Right lung (tissue), 10 donors: ENCODE results near the gene PCDHGA11. TPM values are rescaled to one million over a fixed set of nuclear protein-coding genes. Genes with fewer than 3 reads are reported as not detected.
"Not testable (repeated sequence)": the region's sequence is repeated elsewhere in the genome, so short reads cannot be mapped to it uniquely, and the experiment has no call there.

Experiments
- DNase-seq, 2 donors: peaks; one replicate each; pipeline ENCODE4 v3.0.0-alpha.2; 2013
- long read RNA-seq, 8 donors: transcript quantifications; one replicate each; lab custom pipeline, GENCODE V29; 2026
- polyA plus RNA-seq, 5 donors: library from polyadenylated mRNA; unstranded; fragments of 120-200 nt; gene quantifications; one replicate each; pipeline versions ENCODE4 v1.2.1 to v1.2.3, GENCODE V29; 2013; ENCODE audit warnings: inconsistent platforms in 1 of 5, low replicate concordance in 1 of 5; ENCODE audit not compliant: insufficient read length in 5 of 5, insufficient read depth in 1 of 5

Gene PCDHGA11
- 1 to 10 TPM; 2.7 to 4.4 (median 3.2) TPM for polyA plus RNA-seq
- long read RNA-seq, donor 1, full-length matches to known transcripts: 5 of 5 reads
- long read RNA-seq, donor 1, partial matches to known transcripts: 0 of 5 reads
- long read RNA-seq, donor 1, other reads (novel, unspliced or antisense): 0 of 5 reads
- long read RNA-seq, donor 2, full-length matches to known transcripts: 2 of 2 reads
- long read RNA-seq, donor 2, partial matches to known transcripts: 0 of 2 reads
- long read RNA-seq, donor 2, other reads (novel, unspliced or antisense): 0 of 2 reads
- long read RNA-seq, donor 3, full-length matches to known transcripts: 1 of 1 reads
- long read RNA-seq, donor 3, partial matches to known transcripts: 0 of 1 reads
- long read RNA-seq, donor 3, other reads (novel, unspliced or antisense): 0 of 1 reads
- long read RNA-seq, donor 4, full-length matches to known transcripts: 5 of 5 reads
- long read RNA-seq, donor 4, partial matches to known transcripts: 0 of 5 reads
- long read RNA-seq, donor 4, other reads (novel, unspliced or antisense): 0 of 5 reads
- long read RNA-seq, donor 5, partial matches to known transcripts: 0 of 3 reads
- long read RNA-seq, donor 5, other reads (novel, unspliced or antisense): 0 of 3 reads
- long read RNA-seq, donor 6, partial matches to known transcripts: 0 of 2 reads
- long read RNA-seq, donor 6, other reads (novel, unspliced or antisense): 0 of 2 reads
- long read RNA-seq, donor 7, full-length matches to known transcripts: 1 of 1 reads
- long read RNA-seq, donor 7, partial matches to known transcripts: 0 of 1 reads
- long read RNA-seq, donor 7, other reads (novel, unspliced or antisense): 0 of 1 reads
- long read RNA-seq, donor 8: 0 reads

DNA sequence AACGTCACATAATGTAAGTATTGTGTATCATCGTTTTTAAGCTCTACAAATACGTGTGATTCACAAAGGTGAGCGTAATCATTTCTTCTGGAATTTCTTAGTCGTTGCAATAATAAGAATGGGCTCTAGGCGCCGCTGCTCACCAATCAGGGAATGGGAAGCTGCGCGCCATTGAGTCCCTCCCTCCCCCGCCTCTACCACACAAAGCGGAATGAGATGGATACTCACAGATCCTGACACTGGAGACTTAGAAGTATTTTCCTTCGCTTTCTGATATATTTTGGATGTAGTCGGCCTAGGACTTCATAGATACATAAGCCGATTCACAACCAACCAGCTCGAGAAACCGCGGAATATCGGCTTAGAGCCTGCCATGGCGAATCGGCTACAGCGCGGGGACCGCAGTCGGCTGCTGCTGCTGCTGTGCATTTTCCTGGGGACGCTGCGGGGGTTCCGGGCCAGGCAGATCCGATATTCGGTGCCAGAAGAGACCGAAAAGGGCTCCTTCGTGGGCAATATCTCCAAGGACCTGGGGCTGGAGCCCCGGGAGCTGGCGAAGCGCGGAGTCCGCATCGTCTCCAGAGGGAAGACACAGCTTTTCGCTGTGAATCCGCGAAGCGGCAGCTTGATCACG, at the start of gene PCDHGA11:
PCDHGA11 (plus strand) TSS at position 197 of the 634 bp plus-strand sequence; CDS start at position 374, 177 bp downstream.
- DNase-seq: no peak

DNA sequence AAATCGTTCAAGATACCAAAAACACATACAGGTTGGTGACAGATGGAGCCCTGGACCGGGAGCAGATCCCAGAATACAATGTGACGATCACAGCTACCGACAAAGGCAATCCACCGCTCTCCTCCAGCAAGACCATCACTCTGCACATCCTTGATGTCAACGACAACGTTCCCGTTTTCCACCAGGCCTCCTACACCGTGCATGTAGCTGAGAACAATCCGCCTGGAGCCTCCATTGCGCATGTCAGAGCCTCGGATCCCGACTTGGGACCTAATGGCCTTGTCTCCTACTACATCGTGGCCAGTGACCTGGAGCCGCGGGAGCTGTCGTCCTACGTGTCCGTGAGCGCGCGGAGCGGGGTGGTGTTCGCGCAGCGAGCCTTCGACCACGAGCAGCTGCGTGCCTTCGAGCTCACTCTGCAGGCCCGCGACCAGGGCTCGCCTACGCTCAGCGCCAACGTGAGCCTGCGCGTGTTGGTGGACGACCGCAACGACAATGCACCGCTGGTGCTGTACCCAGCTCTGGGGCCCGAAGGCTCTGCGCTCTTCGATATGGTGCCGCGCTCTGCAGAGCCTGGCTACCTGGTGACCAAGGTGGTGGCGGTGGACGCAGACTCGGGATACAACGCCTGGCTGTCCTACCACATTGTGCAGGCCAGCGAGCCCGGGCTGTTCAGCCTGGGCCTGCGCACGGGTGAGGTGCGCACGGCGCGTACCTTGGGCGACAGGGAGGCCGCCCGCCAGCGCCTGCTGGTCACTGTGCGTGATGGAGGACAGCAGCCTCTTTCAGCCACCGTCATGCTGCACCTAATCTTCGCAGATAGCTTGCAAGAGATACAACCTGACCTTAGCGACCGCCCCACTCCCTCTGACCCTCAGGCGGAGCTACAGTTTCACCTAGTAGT, 49.0 kb upstream of the PCDHGA11 start:
- no peak for DNase-seq

DNA sequence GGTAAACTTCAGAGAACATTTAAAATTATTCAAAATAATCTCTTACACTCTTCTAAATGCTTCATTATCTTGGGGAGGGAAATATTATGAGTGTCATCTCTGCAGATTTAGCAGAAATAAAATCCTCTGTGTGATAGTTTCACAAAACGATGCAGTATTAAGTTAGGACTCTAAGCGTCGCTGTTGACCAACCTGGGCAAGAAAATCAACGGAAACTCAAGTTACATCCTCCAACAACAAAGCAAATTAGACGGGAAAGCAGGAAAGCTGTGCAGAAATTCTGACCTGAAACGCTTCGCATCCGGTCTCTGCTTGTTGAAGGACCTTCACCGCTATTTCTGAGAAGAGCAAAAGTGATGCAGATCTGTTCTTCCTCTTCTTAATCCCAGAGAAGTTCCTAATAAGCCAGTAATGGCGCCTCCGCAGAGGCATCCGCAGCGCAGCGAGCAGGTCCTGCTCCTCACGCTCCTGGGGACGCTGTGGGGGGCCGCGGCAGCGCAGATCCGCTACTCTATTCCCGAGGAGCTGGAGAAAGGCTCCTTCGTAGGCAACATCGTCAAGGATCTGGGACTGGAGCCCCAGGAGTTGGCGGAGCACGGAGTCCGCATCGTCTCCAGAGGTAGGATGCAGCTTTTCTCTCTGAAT, 47.1 kb upstream of the PCDHGA11 start, which contains the start of gene PCDHGA6:
PCDHGA6 (plus strand) TSS at position 219 of the 645 bp plus-strand sequence; CDS start at position 412, 193 bp downstream.
- no peak for DNase-seq

DNA sequence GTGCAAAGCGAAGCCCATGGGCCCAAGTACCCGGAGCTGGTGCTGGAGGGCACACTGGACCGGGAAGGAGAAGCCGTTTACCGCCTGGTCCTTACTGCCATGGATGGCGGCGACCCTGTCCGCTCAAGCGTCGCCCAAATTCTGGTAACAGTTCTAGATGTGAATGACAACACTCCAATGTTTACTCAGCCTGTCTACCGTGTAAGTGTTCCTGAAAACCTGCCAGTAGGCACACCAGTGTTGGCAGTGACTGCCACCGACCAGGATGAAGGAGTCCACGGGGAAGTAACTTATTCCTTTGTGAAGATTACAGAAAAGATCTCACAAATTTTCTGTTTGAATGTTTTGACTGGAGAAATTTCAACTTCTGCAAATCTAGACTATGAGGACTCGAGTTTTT, 46.2 kb upstream of the PCDHGA11 start:
- DNase-seq: no peak

DNA sequence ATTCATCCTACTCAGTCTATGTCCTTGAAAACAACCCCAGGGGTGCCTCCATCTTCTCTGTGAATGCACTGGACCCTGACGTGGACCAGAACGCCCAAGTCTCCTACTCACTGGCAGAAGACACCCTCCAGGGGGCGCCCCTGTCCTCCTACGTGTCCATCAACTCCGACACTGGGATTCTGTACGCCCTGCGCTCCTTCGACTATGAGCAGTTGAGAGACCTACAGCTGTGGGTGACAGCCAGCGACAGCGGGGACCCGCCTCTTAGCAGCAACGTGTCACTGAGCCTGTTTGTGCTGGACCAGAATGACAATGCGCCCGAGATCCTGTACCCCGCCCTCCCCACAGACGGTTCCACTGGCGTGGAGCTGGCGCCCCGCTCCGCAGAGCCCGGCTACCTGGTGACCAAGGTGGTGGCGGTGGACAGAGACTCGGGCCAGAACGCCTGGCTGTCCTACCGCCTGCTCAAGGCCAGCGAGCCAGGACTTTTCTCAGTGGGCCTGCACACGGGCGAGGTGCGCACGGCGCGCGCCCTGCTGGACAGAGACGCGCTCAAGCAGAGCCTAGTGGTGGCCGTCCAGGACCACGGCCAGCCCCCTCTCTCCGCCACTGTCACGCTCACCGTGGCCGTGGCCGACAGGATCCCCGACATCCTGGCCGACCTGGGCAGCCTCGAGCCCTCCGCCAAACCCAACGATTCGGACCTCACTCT, 45.3 kb upstream of the PCDHGA11 start:
- not testable (repeated sequence) for DNase-seq

DNA sequence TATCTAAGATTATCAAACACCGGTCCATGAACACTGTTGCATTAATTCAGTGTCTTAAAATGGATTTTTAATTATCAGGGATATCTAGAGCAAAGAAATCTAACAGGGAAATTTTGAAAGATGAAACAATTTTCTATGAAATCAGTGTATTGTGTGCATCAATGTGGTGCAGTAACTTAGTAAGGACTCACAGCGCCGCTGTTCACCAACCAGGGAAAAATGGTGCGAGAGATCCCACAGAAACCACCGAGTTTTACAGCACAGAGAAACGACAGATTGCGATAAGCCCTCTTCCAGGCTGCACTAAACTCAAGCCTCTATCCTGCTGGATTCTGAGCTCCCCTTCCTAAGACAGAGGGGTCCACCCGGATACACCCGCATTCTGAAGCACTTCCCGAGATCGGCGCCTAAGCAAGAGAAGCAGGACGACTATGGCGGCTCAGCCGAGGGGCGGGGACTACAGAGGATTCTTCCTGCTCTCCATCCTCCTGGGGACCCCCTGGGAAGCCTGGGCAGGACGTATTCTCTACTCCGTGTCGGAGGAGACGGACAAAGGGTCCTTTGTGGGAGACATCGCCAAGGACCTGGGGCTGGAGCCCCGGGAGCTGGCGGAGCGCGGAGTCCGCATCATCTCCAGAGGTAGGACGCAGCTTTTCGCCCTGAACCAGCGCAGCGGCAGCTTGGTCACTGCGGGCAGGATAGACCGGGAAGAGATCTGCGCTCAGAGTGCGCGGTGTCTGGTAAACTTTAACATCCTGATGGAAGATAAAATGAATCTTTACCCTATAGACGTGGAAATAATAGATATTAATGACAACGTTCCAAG, 38.2 kb upstream of the PCDHGA11 start, which contains the start of gene PCDHGA7:
PCDHGA7 (plus strand) TSS at position 274 of the 826 bp plus-strand sequence; CDS start at position 432, 158 bp downstream.
- DNase-seq: no peak

DNA sequence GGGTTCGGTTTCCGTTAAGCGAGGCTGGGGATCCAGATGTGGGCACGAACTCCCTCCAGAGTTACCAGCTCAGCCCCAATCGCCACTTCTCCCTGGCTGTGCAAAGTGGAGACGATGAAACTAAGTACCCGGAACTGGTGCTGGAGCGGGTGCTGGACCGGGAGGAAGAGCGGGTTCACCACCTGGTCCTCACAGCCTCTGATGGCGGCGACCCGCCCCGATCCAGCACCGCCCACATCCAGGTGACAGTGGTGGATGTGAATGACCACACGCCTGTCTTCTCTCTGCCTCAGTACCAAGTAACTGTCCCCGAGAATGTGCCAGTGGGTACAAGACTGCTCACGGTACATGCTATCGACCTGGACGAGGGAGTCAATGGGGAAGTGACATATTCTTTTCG, 37.5 kb upstream of the PCDHGA11 start:
- no peak for DNase-seq

DNA sequence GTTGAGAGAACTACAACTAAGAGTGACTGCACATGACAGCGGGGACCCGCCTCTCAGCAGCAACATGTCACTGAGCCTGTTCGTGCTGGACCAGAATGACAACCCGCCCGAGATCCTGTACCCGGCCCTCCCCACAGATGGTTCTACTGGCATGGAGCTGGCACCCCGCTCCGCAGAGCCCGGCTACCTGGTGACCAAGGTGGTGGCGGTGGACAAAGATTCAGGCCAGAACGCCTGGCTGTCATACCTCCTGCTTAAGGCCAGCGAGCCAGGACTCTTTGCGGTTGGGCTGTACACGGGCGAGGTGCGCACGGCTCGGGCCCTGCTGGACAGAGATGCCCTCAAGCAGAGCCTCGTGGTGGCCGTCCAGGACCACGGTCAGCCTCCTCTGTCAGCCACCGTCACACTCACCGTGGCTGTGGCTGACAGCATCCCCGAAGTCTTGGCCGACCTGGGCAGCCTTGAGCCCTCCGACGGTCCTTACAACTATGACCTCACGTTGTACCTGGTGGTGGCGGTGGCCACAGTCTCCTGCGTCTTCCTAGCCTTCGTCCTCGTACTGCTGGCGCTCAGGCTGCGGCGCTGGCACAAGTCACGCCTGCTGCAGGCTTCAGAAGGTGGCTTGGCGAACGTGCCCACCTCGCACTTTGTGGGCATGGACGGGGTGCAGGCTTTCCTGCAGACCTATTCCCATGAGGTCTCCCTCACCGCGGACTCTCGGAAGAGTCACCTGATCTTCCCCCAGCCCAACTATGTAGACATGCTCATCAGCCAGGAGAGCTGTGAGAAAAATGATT, 36.2 kb upstream of the PCDHGA11 start:
- no peak for DNase-seq

DNA sequence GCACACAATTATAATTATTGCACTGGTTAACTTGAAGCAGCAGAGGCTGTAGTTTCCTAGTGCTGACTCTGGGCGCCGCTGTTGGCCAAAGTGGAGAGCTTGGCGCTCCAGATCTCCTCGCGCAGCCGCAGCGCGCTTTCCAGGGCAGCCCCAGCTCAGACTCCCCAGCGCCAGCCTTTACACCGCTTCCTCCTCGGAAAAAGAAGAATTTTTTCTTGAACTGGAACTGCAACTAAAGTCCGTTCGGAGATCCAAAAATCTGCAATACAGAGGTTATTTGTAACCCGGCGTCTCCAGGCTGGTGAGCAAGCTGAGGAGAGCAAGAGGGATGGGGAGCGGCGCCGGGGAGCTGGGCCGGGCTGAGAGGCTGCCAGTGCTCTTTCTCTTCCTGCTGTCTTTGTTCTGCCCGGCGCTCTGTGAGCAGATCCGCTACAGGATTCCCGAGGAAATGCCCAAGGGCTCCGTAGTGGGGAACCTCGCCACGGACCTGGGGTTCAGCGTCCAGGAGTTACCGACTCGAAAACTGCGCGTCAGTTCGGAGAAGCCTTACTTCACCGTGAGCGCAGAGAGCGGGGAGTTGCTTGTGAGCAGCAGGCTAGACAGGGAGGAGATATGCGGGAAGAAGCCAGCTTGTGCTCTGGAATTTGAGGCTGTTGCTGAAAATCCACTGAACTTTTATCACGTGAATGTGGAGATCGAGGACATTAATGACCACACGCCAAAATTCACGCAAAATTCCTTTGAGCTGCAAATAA, 33.1 kb upstream of the PCDHGA11 start, which contains the start of gene PCDHGB4:
PCDHGB4 (plus strand) TSS at position 142 of the 755 bp plus-strand sequence; CDS start at position 329, 187 bp downstream.
- not testable (repeated sequence) for DNase-seq

DNA sequence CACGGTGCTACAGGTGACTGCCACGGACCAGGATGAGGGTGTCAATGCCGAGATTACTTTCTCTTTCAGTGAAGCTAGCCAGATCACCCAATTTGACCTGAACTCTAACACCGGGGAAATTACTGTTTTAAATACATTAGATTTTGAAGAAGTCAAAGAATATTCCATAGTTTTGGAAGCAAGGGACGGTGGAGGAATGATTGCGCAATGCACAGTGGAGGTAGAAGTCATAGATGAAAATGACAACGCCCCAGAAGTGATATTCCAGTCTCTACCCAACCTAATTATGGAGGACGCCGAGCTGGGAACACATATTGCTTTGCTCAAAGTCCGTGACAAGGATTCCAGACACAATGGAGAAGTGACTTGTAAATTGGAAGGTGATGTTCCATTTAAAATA, 32.2 kb upstream of the PCDHGA11 start:
- no peak for DNase-seq

DNA sequence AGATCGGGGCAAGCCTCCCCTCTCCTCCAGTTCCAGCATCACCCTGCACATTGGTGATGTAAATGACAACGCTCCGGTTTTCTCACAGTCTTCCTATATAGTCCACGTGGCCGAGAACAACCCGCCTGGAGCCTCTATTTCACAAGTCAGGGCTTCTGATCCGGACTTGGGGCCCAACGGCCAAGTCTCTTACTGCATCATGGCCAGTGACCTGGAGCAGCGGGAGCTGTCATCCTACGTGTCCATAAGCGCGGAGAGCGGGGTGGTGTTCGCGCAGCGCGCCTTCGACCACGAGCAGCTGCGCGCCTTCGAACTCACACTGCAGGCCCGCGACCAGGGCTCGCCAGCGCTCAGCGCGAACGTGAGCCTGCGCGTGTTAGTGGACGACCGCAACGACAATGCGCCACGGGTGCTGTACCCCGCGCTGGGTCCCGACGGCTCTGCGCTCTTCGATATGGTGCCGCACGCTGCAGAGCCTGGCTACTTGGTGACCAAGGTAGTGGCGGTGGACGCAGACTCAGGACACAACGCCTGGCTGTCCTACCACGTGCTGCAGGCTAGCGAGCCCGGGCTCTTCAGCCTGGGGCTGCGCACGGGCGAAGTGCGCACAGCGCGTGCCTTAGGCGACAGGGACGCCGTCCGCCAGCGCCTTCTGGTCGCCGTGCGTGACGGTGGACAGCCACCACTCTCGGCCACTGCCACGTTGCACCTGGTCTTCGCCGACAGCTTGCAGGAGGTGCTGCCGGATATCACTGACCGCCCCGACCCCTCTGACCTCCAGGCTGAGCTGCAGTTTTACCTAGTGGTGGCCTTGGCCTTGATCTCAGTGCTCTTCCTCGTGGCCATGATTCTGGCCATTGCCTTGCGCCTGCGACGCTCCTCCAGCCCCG, 31.5 kb upstream of the PCDHGA11 start:
- no peak for DNase-seq

DNA sequence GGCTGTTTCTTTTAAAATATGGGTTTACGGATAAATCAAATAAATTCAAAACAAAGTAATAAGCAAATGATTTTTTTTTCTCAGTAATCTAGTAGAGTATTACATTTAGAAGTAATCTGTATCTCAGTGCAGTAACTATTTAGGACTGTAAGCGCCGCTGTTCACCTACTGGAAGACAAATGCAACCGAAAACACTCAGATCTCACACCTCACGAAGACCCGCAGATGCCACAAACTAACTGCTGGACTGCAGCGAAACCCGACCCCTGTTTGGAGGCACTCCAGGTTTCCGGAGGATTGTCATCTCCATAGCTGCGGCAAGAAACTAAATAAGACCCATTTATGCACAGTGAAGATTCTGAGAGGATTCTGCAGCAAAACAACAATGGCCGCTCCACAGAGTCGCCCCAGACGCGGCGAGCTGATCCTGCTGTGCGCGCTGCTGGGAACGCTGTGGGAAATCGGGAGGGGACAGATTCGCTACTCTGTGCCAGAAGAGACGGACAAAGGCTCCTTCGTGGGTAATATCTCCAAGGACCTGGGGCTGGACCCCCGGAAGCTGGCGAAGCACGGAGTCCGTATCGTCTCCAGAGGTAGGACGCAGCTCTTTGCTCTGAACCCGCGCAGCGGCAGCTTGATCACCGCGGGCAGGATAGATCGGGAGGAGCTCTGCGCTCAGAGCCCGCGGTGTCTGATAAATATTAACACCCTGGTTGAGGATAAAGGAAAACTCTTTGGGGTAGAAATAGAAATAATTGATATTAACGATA, 28.2 kb upstream of the PCDHGA11 start, which contains the start of gene PCDHGA8:
PCDHGA8 (plus strand) TSS at position 205 of the 770 bp plus-strand sequence; CDS start at position 386, 181 bp downstream.
- DNase-seq: no peak

DNA sequence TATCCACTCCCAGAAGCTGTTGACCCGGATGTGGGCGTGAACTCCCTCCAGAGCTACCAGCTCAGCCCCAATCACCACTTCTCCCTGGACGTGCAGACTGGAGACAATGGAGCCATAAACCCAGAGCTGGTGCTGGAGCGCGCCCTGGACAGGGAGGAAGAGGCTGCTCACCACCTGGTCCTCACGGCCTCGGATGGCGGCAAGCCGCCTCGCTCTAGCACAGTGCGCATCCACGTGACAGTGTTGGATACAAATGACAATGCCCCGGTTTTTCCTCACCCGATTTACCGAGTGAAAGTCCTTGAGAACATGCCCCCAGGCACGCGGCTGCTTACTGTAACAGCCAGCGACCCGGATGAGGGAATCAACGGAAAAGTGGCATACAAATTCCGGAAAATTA, 27.6 kb upstream of the PCDHGA11 start:
- no peak for DNase-seq

DNA sequence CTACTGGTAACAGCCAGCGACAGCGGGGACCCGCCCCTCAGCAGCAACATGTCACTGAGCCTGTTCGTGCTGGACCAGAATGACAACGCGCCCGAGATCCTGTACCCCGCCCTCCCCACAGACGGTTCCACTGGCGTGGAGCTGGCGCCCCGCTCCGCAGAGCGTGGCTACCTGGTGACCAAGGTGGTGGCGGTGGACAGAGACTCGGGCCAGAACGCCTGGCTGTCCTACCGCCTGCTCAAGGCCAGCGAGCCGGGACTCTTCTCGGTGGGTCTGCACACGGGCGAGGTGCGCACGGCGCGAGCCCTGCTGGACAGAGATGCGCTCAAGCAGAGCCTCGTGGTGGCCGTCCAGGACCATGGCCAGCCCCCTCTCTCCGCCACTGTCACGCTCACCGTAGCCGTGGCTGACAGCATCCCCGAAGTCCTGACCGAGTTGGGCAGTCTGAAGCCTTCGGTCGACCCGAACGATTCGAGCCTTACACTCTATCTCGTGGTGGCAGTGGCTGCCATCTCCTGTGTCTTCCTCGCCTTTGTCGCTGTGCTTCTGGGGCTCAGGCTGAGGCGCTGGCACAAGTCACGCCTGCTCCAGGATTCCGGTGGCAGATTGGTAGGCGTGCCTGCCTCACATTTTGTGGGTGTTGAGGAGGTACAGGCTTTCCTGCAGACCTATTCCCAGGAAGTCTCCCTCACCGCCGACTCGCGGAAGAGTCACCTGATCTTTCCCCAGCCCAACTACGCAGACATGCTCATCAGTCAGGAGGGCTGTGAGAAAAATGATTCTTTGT, 26.3 kb upstream of the PCDHGA11 start:
- not testable (repeated sequence) for DNase-seq
